SK-N-SH (cell line): ENCODE data around the gene DGCR2. TPM values are rescaled to one million over a fixed set of nuclear protein-coding genes. Genes with fewer than 3 reads are reported as not detected.

Experiments
- CTCF ChIA-PET: fragments of 300-600, 350-600 bp; formaldehyde crosslinking; extraction: SDS; loops from one replicate; lab custom pipeline; 2021; lab: Yijun Ruan, JAX
- POLR2A ChIA-PET: fragments of 350-600 bp; sonication (Branson Sonifier 250); formaldehyde crosslinking; extraction: SDS; loops from one replicate; lab custom pipeline; 2020; ENCODE audit warnings: antibody characterized with exemption, inconsistent platforms; lab: Yijun Ruan, JAX
- DNase-seq: peaks from one replicate; pipeline ENCODE4 v3.0.0; 2012
- H2AFZ ChIP-seq: fragments of 200-600 bp; sonication (generic); 2 replicates; pipeline ENCODE4 v1.8.1; 2016; ENCODE audit warnings: antibody characterized with exemption, mild to moderate bottlenecking, low read depth
- H3F3A ChIP-seq: fragments of 200-600 bp; sonication (generic); replicated peaks from 2 replicates; pipeline ENCODE3; 2016; ENCODE audit warnings: antibody characterized with exemption, mild to moderate bottlenecking; ENCODE audit not compliant: insufficient read depth
- H3K27ac ChIP-seq, 2 experiments: fragments of 200-500 bp in 1 of 2; fragments of 200-600 bp in 1 of 2; sonication (Bioruptor generic) in 1 of 2; sonication (generic), shearing (Covaris generic) in 1 of 2; 2 replicates each; pipeline versions ENCODE4 v1.5.1 to v1.6.1; 2014 to 2016; ENCODE audit warnings: low read depth in 2 of 2, inconsistent platforms in 1 of 2, low read length in 1 of 2, mild to moderate bottlenecking in 1 of 2, mixed read lengths in 1 of 2
- H3K27me3 ChIP-seq: fragments of 200-600 bp; sonication (generic), shearing (Covaris generic); 2 replicates; pipeline ENCODE4 v1.6.1; 2016; ENCODE audit warnings: mixed run types; ENCODE audit not compliant: insufficient read depth
- H3K36me3 ChIP-seq, 2 experiments: fragments of 200-500 bp in 1 of 2; fragments of 200-600 bp in 1 of 2; sonication (Bioruptor generic) in 1 of 2; sonication (generic) in 1 of 2; replicated peaks in 1 of 2; 2 replicates each; pipeline versions ENCODE3 to v1.5.1; 2014 to 2016; ENCODE audit warnings: low read length in 1 of 2, mild to moderate bottlenecking in 1 of 2; ENCODE audit not compliant: insufficient read depth in 2 of 2, control insufficient read depth in 1 of 2
- H3K4me1 ChIP-seq, 2 experiments: fragments of 200-500 bp in 1 of 2; fragments of 200-600 bp in 1 of 2; sonication (Bioruptor generic) in 1 of 2; sonication (generic), shearing (Covaris generic) in 1 of 2; 2 replicates each; pipeline versions ENCODE4 v1.5.1 to v1.6.1; 2014 to 2016; ENCODE audit warnings: low read depth in 1 of 2, low read length in 1 of 2, mixed run types in 1 of 2; ENCODE audit not compliant: insufficient read depth in 2 of 2, control insufficient read depth in 1 of 2
- H3K4me2 ChIP-seq: fragments of 200-600 bp; sonication (generic), shearing (Covaris generic); 2 replicates; pipeline ENCODE4 v1.6.1; 2017; ENCODE audit warnings: mixed run types
- H3K4me3 ChIP-seq, 2 experiments: fragments of 200-500 bp in 1 of 2; fragments of 200-600 bp in 1 of 2; sonication (Bioruptor generic) in 1 of 2; sonication (generic), shearing (Covaris generic) in 1 of 2; 2 replicates each; pipeline versions ENCODE4 v1.5.1 to v1.8.1; 2014 to 2016; ENCODE audit warnings: low read depth in 2 of 2, inconsistent platforms in 1 of 2, low read length in 1 of 2, mild to moderate bottlenecking in 1 of 2, mixed read lengths in 1 of 2, moderate library complexity in 1 of 2
- H3K79me2 ChIP-seq: fragments of 200-600 bp; sonication (generic); 2 replicates; pipeline ENCODE4 v1.8.1; 2017; ENCODE audit warnings: mild to moderate bottlenecking; ENCODE audit not compliant: insufficient read depth
- H3K9ac ChIP-seq: fragments of 200-600 bp; sonication (generic); 2 replicates; pipeline ENCODE4 v1.6.1; 2017; ENCODE audit warnings: mixed run types
- H3K9me2 ChIP-seq: fragments of 200-600 bp; sonication (generic); 2 replicates; pipeline ENCODE4 v1.6.1; 2017; ENCODE audit warnings: mixed run types
- H3K9me3 ChIP-seq: fragments of 200-600 bp; sonication (generic); 2 replicates; pipeline ENCODE4 v1.6.1; 2017; ENCODE audit warnings: mixed run types, mild to moderate bottlenecking, moderate library complexity
- H4K20me1 ChIP-seq: fragments of 200-600 bp; sonication (generic); 2 replicates; pipeline ENCODE4 v1.6.1; 2017; ENCODE audit warnings: mild to moderate bottlenecking, mixed run types; ENCODE audit not compliant: insufficient read depth
- ELF1 ChIP-seq: IDR thresholded peaks from 2 replicates; pipeline ENCODE4 v1.4.0; 2012
- EZH2phosphoT487 ChIP-seq: fragments of 200-600 bp; sonication (generic); IDR thresholded peaks from 2 replicates; pipeline ENCODE4 v1.6.1; 2017; ENCODE audit warnings: low read depth, mixed run types, mild to moderate bottlenecking, antibody characterized with exemption, moderate library complexity, borderline replicate concordance
- FOSL2 ChIP-seq: IDR thresholded peaks from 2 replicates; pipeline ENCODE4 v1.4.0; 2012; ENCODE audit warnings: low read depth, mild to moderate bottlenecking, moderate library complexity, borderline replicate concordance
- FOXM1 ChIP-seq: IDR thresholded peaks from 2 replicates; pipeline ENCODE4 v1.4.0; 2012; ENCODE audit warnings: low read depth, mild to moderate bottlenecking
- GABPA ChIP-seq: IDR thresholded peaks from 2 replicates; pipeline ENCODE4 v1.4.0; 2012; ENCODE audit warnings: low read depth, mild to moderate bottlenecking
- NRF1 ChIP-seq: IDR thresholded peaks from 2 replicates; pipeline ENCODE4 v1.6.1; 2012; ENCODE audit warnings: low read depth, mild to moderate bottlenecking, low read length
- POLR2AphosphoS5 ChIP-seq: IDR thresholded peaks from 2 replicates; pipeline ENCODE4 v1.6.1; 2012; ENCODE audit warnings: low read depth, low read length
- RCOR1 ChIP-seq: fragments of 150-350 bp; IDR thresholded peaks from 2 replicates; pipeline ENCODE4 v1.6.1; 2017; ENCODE audit warnings: antibody characterized with exemption, low read length
- RFX5 ChIP-seq: IDR thresholded peaks from 2 replicates; pipeline ENCODE4 v1.6.1; 2012; ENCODE audit warnings: mild to moderate bottlenecking, improper control_type of control experiment, low read length
- SIN3A ChIP-seq: IDR thresholded peaks from 2 replicates; pipeline ENCODE4 v1.6.1; 2012; ENCODE audit warnings: low read depth, mild to moderate bottlenecking, low read length, moderate library complexity, borderline replicate concordance
- TAF1 ChIP-seq: IDR thresholded peaks from 2 replicates; pipeline ENCODE4 v1.6.1; 2012; ENCODE audit warnings: low read depth, mild to moderate bottlenecking, low read length, moderate library complexity, borderline replicate concordance
- TEAD4 ChIP-seq: IDR thresholded peaks from 2 replicates; pipeline ENCODE4 v1.4.0; 2012; ENCODE audit warnings: mild to moderate bottlenecking, borderline replicate concordance; ENCODE audit not compliant: insufficient read depth
- YY1 ChIP-seq: IDR thresholded peaks from 2 replicates; pipeline ENCODE4 v1.4.0; 2012; ENCODE audit warnings: low read depth, mild to moderate bottlenecking
- WGBS: methylation state at CpG from one replicate; pipeline ENCODE4 v1.1.6; 2017; ENCODE audit warnings: low lambda C conversion rate; 5-methylcytosine and 5-hydroxymethylcytosine counted together
- polyA plus RNA-seq, 3 experiments: library from polyadenylated mRNA; depleted of rRNA; stranded (reverse); fragments of >200 nt; gene quantifications; 2 replicates each; pipeline ENCODE4 v1.2.3, GENCODE V29; 2012
- TF ChIP-seq, protein P1 (sequence below): IDR thresholded peaks from 2 replicates; pipeline ENCODE4; 2012
- TF ChIP-seq, protein P2 (sequence below): fragments of 150-350 bp; IDR thresholded peaks from 2 replicates; pipeline ENCODE4 v1.6.1; 2017; ENCODE audit warnings: antibody characterized with exemption, low read length, low read depth, borderline replicate concordance
- TF ChIP-seq, protein P3 (sequence below): IDR thresholded peaks from 2 replicates; pipeline ENCODE4 v1.4.0; 2012; ENCODE audit warnings: low read depth, borderline replicate concordance
- TF ChIP-seq, protein P4 (sequence below): IDR thresholded peaks from 2 replicates; pipeline ENCODE4 v1.4.0; 2012; ENCODE audit warnings: low read depth
- TF ChIP-seq, protein P5 (sequence below): IDR thresholded peaks from 2 replicates; pipeline ENCODE4 v1.4.0; 2012; ENCODE audit warnings: low read depth, borderline replicate concordance
- TF ChIP-seq, protein P6 (sequence below): fragments of 150-350 bp; IDR thresholded peaks from 2 replicates; pipeline ENCODE4 v1.6.1; 2016; ENCODE audit warnings: mild to moderate bottlenecking, low read depth, low read length
- TF ChIP-seq, protein P7 (sequence below): IDR thresholded peaks from 2 replicates; pipeline ENCODE4 v1.6.1; 2012; ENCODE audit warnings: mild to moderate bottlenecking, low read depth, low read length, moderate library complexity

The DGCR2 gene
- polyA plus RNA-seq, 1 of the 3 experiments (the other 2 are of a cell fraction), result 30.4 TPM

- WGBS, result 100% methylated on average over 3 of the region's 3 CpGs
- Histone ChIP-seq H3K4me3 (no peak overlapping the region), H3K36me3 (no peaks in the 10 kb centered on the region), H3K9me2 (no peaks in the 10 kb centered on the region), H2AFZ (no peak overlapping the region), H3F3A (no peaks in the 10 kb centered on the region), H3K4me1 (peaks cover 8 to 10% of the 10 kb centered on the region in 2 experiments; a peak in 2 of 4 replicates), H4K20me1 (peaks cover 81% of the 10 kb centered on the region), H3K4me2 (no peak overlapping the region), H3K9me3 (no peaks in the 10 kb centered on the region), H3K27ac (no peak overlapping the region), H3K9ac (no peak overlapping the region), H3K27me3 (no peaks in the 10 kb centered on the region), H3K79me2 (peaks cover 91% of the 10 kb centered on the region)
- ChIA-PET POLR2A (no interaction called here), CTCF (interaction anchor here (0.7 to 4.7 kb wide), 5 partner anchors 8 to 42 kb away, joined by 3 to 14 read pairs (median 6); partner anchors contain the start of gene DGCR2)
- TF ChIP-seq EZH2phosphoT487 (no peak), RFX5 (no peak), SIN3A (no peak), POLR2AphosphoS5 (no peak), GABPA (no peak), ELF1 (no peak), YY1 (no peak), RCOR1 (no peak), FOXM1 (no peak), TAF1 (no peak), NRF1 (no peak), TEAD4 (no peak), FOSL2 (no peak)
- TF ChIP-seq, protein P1, sequence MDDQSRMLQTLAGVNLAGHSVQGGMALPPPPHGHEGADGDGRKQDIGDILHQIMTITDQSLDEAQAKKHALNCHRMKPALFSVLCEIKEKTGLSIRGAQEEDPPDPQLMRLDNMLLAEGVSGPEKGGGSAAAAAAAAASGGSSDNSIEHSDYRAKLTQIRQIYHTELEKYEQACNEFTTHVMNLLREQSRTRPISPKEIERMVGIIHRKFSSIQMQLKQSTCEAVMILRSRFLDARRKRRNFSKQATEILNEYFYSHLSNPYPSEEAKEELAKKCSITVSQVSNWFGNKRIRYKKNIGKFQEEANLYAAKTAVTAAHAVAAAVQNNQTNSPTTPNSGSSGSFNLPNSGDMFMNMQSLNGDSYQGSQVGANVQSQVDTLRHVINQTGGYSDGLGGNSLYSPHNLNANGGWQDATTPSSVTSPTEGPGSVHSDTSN, result no peak
- TF ChIP-seq, protein P2, sequence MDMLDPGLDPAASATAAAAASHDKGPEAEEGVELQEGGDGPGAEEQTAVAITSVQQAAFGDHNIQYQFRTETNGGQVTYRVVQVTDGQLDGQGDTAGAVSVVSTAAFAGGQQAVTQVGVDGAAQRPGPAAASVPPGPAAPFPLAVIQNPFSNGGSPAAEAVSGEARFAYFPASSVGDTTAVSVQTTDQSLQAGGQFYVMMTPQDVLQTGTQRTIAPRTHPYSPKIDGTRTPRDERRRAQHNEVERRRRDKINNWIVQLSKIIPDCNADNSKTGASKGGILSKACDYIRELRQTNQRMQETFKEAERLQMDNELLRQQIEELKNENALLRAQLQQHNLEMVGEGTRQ, result no peak
- TF ChIP-seq, protein P3, sequence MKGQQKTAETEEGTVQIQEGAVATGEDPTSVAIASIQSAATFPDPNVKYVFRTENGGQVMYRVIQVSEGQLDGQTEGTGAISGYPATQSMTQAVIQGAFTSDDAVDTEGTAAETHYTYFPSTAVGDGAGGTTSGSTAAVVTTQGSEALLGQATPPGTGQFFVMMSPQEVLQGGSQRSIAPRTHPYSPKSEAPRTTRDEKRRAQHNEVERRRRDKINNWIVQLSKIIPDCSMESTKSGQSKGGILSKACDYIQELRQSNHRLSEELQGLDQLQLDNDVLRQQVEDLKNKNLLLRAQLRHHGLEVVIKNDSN, result no peak
- TF ChIP-seq, protein P4, sequence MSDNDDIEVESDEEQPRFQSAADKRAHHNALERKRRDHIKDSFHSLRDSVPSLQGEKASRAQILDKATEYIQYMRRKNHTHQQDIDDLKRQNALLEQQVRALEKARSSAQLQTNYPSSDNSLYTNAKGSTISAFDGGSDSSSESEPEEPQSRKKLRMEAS, result no peak
- TF ChIP-seq, protein P5, sequence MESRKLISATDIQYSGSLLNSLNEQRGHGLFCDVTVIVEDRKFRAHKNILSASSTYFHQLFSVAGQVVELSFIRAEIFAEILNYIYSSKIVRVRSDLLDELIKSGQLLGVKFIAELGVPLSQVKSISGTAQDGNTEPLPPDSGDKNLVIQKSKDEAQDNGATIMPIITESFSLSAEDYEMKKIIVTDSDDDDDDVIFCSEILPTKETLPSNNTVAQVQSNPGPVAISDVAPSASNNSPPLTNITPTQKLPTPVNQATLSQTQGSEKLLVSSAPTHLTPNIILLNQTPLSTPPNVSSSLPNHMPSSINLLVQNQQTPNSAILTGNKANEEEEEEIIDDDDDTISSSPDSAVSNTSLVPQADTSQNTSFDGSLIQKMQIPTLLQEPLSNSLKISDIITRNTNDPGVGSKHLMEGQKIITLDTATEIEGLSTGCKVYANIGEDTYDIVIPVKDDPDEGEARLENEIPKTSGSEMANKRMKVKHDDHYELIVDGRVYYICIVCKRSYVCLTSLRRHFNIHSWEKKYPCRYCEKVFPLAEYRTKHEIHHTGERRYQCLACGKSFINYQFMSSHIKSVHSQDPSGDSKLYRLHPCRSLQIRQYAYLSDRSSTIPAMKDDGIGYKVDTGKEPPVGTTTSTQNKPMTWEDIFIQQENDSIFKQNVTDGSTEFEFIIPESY, result no peak
- TF ChIP-seq, protein P6, sequence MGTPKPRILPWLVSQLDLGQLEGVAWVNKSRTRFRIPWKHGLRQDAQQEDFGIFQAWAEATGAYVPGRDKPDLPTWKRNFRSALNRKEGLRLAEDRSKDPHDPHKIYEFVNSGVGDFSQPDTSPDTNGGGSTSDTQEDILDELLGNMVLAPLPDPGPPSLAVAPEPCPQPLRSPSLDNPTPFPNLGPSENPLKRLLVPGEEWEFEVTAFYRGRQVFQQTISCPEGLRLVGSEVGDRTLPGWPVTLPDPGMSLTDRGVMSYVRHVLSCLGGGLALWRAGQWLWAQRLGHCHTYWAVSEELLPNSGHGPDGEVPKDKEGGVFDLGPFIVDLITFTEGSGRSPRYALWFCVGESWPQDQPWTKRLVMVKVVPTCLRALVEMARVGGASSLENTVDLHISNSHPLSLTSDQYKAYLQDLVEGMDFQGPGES, result no peak
- TF ChIP-seq, protein P7, sequence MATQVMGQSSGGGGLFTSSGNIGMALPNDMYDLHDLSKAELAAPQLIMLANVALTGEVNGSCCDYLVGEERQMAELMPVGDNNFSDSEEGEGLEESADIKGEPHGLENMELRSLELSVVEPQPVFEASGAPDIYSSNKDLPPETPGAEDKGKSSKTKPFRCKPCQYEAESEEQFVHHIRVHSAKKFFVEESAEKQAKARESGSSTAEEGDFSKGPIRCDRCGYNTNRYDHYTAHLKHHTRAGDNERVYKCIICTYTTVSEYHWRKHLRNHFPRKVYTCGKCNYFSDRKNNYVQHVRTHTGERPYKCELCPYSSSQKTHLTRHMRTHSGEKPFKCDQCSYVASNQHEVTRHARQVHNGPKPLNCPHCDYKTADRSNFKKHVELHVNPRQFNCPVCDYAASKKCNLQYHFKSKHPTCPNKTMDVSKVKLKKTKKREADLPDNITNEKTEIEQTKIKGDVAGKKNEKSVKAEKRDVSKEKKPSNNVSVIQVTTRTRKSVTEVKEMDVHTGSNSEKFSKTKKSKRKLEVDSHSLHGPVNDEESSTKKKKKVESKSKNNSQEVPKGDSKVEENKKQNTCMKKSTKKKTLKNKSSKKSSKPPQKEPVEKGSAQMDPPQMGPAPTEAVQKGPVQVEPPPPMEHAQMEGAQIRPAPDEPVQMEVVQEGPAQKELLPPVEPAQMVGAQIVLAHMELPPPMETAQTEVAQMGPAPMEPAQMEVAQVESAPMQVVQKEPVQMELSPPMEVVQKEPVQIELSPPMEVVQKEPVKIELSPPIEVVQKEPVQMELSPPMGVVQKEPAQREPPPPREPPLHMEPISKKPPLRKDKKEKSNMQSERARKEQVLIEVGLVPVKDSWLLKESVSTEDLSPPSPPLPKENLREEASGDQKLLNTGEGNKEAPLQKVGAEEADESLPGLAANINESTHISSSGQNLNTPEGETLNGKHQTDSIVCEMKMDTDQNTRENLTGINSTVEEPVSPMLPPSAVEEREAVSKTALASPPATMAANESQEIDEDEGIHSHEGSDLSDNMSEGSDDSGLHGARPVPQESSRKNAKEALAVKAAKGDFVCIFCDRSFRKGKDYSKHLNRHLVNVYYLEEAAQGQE, result no peak
- DNase-seq, result no peak
Observed at GRCh38 chr22:19106886-19107729, 15.1 kb downstream of the DGCR2 start.
